Neural progenitor cell (in vitro differentiated cells): ENCODE measurements around the gene LEMD2.

Experiments used
- CTCF ChIP-seq: fragments of 200-600 bp; sonication (generic); IDR thresholded peaks from 2 replicates; pipeline ENCODE4 v1.5.1; 2017; ENCODE audit warnings: antibody characterized with exemption, mild to moderate bottlenecking
- EZH2 ChIP-seq: fragments of 200-600 bp; sonication (generic); IDR thresholded peaks from 2 replicates; pipeline ENCODE4 v1.6.1; 2017; ENCODE audit warnings: antibody characterized with exemption, mild to moderate bottlenecking, moderate library complexity
- EZH2phosphoT487 ChIP-seq: fragments of 200-600 bp; sonication (generic); IDR thresholded peaks from 2 replicates; pipeline ENCODE4 v1.6.1; 2017; ENCODE audit warnings: antibody characterized with exemption

- no peak for TF ChIP-seq EZH2
- no peak for TF ChIP-seq CTCF
- TF ChIP-seq EZH2phosphoT487, result no peak
Observed at GRCh38 chr6:33837971-33838665, 49.2 kb upstream of the LEMD2 start.
